Stimulated activated CD4-positive, alpha-beta T cell treated with anti-CD3 and anti-CD28 coated beads, Interleukin-12 subunit alpha, Interleukin-12 subunit beta, amount 100 ng/mL, for 48 hours (primary cell): ENCODE results near the gene C17orf75.

Source experiments
- DNase-seq, 3 donors: peaks; one replicate each; pipeline ENCODE4 v3.0.0-alpha.2; 2020; ENCODE audit warnings: low read depth in 2 of 3, low spot score in 1 of 3

Gene C17orf75

DNA sequence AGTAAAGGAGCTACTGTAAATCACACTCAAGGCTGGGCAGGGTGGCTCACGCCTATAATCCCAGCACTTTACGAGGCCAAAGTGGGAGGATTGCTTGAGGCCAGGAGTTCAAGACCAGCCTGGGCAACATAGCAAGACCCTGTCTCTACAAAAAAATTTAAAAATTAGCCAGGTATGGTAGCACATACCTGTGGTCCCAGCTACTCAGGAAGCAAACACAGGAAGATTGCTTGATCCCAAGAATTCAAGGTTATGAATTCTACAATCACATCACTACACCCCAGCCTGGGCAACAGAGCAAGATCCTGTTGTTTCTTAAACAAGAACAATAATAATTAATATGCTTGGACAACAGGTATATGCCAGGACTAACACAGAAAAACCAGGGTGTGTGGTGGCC lies 63.2 kb downstream of the C17orf75 start:
- DNase-seq = no peak
